ENCODE results near the gene PBLD.
"Not testable (repeated sequence)": the region's sequence is repeated elsewhere in the genome, so short reads cannot be mapped to it uniquely, and the experiment has no call there.

The PBLD gene

GRCh38 chr10:68330852-68331454 lies 1.8 kb downstream of the PBLD start:
- DNase-seq (ENCODE audit: low spot score) = peak; percentile 64

DNA sequence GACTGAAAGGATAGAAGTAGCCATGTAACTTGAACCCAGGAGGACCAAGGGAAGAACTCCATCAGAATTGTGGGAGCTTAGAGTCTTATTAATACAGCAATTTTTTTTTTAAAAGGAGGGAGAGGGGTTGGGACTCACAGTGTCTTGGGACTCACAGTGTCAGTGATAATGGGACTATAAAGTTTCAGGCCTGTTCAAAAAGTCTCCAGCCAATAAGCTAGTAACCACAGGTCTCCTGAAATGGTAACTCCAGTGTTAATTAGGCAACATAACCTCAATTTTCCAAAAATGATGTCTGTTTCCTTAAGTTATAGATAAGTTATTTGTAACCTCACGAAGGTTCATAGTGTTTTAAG lies 3.2 kb downstream of the PBLD start:
- no peak for DNase-seq (ENCODE audit: low spot score)

GRCh38 chr10:68327889-68328786 lies 4.6 kb downstream of the PBLD start:
- DNase-seq (ENCODE audit: low spot score) = peak; percentile 91

GRCh38 chr10:68324396-68324795 lies 8.3 kb downstream of the PBLD start:
- DNase-seq (ENCODE audit: low spot score) = not testable (repeated sequence)

DNA sequence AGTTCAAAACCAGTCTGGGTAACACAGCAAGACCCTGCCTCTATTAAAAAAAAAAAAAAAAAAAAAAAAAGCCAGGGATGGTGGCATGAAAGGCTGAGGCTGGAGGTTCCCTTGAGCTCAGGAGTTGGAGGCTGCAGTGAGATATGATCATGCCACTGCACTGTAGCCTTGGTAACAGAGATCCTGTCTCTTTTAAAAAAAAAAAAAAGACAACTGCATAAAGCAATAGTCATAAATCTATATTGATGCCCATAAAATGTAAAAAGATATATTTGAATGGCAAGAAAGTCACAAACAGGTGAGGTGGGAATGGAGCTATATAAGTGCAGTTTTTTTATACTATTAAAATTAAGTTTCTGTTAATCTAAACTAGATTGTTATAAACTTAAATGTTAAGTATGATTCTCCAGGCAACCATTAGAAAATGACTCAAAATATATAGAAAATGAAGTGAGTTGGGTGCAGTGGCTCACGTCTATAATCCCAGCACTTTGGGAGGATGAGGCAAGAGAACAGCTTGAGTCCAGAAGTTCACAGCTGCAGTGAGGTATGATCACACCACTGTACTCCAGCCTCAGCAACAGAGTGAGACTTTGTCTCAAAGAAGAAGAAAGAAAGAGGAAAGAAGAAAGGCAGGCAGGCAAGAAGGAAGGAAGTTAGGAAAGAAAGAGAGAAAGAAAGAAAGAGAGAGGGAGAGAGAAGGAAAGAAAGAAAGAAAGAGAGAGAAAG lies 14.2 kb downstream of the PBLD start:
- DNase-seq (ENCODE audit: low spot score) = no peak

- DNase-seq (ENCODE audit: low spot score) = no peak
Measured at GRCh38 chr10:68315582-68315981, 17.1 kb downstream of the PBLD start.

GRCh38 chr10:68314930-68315329 lies 17.8 kb downstream of the PBLD start:
- DNase-seq (ENCODE audit: low spot score) = not testable (repeated sequence)

GRCh38 chr10:68310531-68310930 lies 22.2 kb downstream of the PBLD start:
- no peak for DNase-seq (ENCODE audit: low spot score)

DNA sequence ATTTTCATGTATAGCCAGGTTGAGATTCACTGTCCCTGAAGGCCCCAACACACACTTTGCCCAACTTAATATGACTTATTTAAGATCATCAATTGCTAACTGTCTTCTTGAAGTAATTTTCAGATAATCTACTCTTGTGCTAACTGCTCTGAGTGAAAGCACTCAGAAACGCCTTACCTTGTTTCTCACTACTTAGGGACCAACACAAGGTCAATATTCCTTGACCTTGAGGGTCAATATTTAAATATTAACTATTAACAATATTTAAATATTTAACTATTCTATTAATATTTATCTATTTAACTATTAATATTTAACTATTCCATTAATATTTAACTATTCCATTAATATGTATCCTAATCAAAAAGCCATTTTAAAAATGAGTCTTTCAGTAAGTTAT lies 26.9 kb downstream of the PBLD start:
- DNase-seq (ENCODE audit: low spot score) = no peak

DNA sequence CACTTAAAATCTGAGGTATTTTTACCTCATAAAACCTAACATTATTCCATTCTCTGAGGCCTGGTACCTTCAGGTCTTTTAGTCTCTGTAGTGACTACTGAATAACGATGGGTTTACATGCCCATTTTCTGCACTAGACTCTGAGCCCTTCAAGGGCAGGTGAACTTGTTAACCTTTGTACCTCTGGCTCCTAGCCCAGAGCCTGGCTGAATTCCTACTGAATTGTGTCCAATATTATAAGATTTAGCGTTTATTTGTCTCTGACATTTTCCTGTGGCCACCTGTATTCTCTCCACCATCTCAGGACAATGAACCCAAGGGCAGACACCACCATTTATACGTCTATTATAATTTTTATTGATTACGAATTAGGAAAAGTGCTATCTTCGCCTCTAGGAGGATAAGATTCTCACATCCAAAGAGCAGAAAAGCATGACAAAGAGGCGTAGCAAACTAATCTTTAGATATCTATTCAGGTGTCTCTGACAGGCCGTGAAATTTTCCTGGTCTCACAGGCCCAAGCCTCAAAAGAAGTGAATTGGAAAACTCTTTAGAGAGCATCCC lies 28.8 kb downstream of the PBLD start:
- DNase-seq (ENCODE audit: low spot score) = no peak

- no peak for DNase-seq (ENCODE audit: low spot score)
Measured at GRCh38 chr10:68302871-68303270, 29.9 kb downstream of the PBLD start.

DNA sequence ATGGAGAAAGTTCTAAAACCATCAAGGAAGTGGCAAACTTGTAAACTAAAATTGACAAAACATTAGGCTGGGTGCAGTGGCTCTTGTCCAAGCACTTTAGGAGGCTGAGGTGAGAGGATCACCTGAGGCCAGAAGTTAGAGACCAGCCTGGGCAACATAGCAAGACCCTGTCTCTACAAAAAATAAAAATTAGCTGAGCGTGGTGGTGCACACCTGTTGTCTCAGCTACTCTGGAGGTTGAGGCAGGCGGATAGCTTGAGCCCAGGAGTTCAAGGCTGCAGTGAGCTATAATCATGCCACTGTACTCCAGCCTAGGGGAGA lies 30.3 kb downstream of the PBLD start:
- DNase-seq (ENCODE audit: low spot score) = no peak

- peak; percentile 61 for DNase-seq (ENCODE audit: low spot score)
Measured at GRCh38 chr10:68301790-68302502, 30.8 kb downstream of the PBLD start.

- no peak for DNase-seq (ENCODE audit: low spot score)
Measured at GRCh38 chr10:68301301-68301700, 31.4 kb downstream of the PBLD start.

- DNase-seq (ENCODE audit: low spot score) = no peak
Measured at GRCh38 chr10:68296843-68297663, 35.7 kb downstream of the PBLD start.

DNA sequence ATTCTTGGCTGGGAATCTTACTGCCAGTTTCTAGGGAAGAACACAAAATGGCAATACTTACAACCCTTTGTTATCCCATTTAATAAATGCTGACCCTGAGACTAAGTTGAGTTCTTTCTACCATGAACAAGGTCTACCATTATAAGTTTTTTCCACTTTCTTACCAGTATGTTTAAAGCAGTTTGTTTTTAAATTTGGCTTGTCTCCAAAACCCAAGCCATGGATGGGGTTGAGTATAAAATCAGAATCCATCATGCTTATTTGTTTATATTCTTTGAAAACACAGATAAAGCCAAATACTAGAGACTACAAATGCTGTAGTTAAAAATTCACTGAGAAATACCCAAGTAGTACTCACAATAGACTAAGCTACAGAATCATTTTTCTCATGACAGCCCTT lies 42.0 kb downstream of the PBLD start:
- no peak for DNase-seq (ENCODE audit: low spot score)

DNA sequence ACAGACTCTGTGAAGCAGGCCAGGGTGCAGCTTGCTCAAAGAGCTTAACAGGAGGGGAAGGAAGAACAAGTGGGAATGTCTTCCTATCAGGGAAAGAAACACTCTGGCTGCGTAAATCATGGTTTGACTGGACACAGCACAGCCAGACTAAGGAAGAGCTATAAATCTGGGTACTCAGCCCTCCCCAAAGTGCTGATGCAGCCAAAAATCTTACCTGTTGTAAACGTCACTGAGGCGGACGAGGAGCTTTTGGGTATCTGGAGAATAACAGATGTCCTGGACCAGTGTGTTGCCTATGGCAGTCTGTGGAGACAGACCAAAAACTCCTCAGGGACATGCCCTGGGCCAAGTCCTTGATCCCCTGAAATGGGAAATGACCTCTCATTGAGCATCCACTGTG lies 44.0 kb downstream of the PBLD start:
- DNase-seq (ENCODE audit: low spot score) = no peak

DNA sequence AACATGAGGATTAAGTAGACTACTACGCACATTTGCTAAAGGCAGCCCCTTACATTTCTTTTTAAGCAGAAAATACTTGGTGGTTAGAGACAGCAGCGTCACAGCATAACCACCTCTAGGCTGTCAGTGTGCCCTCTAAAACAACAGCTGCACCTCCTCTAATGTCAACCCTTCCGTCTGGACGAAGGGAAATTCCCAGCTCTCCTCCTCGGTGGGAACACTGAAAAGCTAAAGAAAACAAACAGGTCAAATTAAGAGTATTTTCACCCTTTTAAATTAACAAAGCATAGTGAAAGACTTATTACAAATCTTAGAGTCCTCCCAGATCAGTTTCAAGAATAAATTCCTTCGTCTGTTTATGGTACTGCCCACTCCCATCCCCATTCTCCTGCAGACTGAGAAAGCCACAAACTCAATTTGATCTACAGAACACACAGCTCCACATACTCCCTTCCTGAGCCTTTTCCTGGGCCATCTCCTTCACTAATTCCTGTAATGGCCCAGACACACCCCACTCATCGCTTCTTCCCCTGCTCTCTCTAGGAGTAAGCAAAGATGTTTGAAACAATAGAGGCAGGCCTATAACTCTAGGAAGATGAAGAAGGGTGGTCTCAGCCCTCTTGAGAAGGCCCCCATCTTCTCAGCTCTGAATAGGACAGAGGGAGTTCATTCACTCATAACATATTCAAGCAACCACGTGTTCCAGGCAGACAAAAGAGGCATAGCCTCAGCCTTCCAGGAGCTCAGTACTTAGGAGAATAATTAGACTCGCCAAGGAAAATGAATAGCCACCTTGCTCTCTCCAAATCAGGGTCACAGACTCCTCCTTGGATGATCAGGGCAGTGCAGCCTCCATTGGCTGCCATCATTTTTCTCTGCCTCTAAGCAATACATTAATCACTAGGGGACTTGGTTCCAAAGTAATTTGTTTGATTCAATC lies 48.4 kb downstream of the PBLD start:
- DNase-seq (ENCODE audit: low spot score) = no peak

DNA sequence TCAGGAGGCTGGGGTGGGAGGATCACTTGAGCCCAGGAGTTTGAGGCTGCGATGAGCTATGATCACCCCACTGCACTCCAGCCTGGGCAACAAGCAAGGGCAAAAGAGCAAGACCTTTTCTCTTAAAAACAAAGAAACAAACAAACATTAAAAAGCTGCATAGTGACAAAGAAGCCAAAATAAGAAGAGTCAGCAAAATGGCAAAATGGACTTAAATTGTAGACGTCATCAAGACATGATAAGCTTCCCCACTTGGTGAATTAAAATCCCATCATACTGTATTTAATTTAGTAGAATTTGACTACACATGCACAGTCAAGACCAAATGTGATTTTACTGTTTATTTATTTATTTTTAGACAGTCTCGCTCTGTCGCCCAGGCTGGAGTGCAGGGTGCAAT lies 52.0 kb downstream of the PBLD start:
- no peak for DNase-seq (ENCODE audit: low spot score)
